ENCODE data around the gene AVPR1B.

Gene AVPR1B

DNA sequence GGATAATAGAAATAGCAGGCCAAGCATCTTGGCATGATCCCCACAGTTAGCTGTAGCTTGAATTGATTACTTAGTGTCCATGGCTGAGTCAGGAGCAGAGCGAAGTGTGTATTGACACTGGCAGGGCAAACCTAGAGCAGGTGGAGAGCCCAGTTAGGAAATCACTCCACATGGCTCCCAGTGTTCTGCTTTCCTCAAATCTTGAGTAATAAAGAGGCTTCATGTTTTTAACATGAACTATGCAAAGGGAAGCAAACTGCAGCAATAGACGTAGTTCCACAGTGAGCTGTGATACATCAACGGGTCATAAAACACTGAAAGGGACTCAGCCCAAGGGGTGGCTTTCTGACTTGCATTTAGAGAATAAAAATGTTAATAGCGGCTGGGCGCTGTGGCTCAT, 35.3 kb downstream of the AVPR1B start:
- TF ChIP-seq, protein P1, sequence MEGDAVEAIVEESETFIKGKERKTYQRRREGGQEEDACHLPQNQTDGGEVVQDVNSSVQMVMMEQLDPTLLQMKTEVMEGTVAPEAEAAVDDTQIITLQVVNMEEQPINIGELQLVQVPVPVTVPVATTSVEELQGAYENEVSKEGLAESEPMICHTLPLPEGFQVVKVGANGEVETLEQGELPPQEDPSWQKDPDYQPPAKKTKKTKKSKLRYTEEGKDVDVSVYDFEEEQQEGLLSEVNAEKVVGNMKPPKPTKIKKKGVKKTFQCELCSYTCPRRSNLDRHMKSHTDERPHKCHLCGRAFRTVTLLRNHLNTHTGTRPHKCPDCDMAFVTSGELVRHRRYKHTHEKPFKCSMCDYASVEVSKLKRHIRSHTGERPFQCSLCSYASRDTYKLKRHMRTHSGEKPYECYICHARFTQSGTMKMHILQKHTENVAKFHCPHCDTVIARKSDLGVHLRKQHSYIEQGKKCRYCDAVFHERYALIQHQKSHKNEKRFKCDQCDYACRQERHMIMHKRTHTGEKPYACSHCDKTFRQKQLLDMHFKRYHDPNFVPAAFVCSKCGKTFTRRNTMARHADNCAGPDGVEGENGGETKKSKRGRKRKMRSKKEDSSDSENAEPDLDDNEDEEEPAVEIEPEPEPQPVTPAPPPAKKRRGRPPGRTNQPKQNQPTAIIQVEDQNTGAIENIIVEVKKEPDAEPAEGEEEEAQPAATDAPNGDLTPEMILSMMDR (IDR thresholded peaks at IDR 0.05; ENCODE audit: insufficient read depth, missing control alignments) = no peak
- FAIRE-seq (no peak), DNase-seq (ENCODE audit: insufficient read length, low spot score) (no peak)

GRCh38 chr1:206080026-206080820, 37.0 kb downstream of the AVPR1B start:
- no peak for FAIRE-seq

DNA sequence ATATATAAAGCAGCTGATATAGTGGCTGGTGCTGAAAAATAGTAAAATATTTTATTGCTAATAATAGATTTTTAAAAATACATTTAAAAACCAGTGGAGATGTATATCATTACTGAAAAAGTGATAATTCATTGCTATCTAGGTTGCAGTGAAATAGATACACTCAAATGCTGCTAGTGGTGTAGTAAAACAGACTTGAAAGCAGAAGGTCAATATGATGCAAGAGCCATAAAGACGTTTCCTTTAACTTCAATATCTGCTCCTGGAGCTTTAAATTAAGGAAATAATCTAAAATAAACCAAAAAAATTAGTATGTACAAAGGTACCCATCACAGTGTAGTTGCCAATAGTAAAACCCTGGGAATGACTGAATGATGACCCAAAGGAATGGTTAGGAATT, 38.1 kb downstream of the AVPR1B start:
- TF ChIP-seq, protein P1 (IDR thresholded peaks at IDR 0.05; ENCODE audit: insufficient read depth, missing control alignments) = no peak
- FAIRE-seq = no peak

More at GRCh38 chr1:206080026-206080820, 37.0 kb downstream of the AVPR1B start:
- TF ChIP-seq, protein P1 (IDR thresholded peaks at IDR 0.05; ENCODE audit: insufficient read depth, missing control alignments) = no peak
- no peak for DNase-seq (ENCODE audit: insufficient read length, low spot score)

DNA sequence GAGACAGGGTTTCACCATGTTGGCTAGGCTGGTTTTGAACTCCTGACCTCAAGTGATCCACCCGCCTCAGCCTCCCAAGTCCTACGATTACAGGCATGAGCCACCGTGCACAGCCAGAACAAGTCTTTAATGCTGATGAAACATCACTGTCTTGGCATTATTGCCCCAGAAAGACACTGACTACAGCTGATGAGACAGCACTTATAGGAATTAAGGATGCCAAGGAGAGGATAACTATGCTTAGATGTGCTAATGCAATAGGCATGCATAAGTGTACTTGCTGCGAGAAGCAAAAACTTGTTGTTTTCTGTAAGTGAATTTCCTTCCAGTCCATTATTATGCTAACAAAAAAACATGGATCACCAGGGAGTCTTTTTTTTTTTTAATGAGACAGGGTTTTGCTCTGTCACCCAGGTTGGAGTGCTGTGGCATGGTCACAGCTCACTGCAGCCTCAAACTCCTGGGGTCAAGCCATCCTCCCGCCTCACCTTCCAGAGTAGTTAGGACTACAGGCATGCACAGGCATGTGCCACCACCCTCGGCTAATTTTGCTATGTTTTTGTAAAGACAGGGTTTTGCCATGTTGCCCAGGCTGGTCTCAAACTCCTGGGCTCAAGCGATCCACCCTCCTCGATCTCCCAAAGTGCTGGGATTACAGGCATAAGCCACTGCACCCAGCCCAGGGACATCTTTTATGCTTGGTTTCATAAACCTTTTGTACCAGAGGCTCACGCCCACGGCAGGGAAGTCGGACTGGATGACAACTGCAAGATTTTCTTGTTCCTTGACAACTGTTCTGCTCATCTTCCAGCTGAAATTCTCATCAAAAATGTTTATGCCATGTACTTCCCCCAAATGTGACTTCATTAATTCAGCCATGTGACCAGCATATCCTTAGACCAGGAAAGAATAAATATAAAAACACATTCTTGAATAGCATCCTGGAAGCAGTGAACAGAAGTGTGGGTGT, 41.1 kb downstream of the AVPR1B start:
- FAIRE-seq (no peak), DNase-seq (ENCODE audit: insufficient read length, low spot score) (no peak)
- TF ChIP-seq, protein P1 (IDR thresholded peaks at IDR 0.05; ENCODE audit: insufficient read depth, missing control alignments) = no peak

More for the DNA sequence above, 38.1 kb downstream of the AVPR1B start:
- no peak for DNase-seq (ENCODE audit: insufficient read length, low spot score)

- TF ChIP-seq, protein P1 (IDR thresholded peaks at IDR 0.05; ENCODE audit: insufficient read depth, missing control alignments) = no peak
- no peak for FAIRE-seq
- no peak for DNase-seq (ENCODE audit: insufficient read length, low spot score)
Observed at GRCh38 chr1:206074839-206075238, 42.3 kb downstream of the AVPR1B start.

GRCh38 chr1:206070627-206071304, 46.4 kb downstream of the AVPR1B start:
- no peak for FAIRE-seq
- TF ChIP-seq, protein P1 (IDR thresholded peaks at IDR 0.05; ENCODE audit: insufficient read depth, missing control alignments) = no peak
- no peak for DNase-seq (ENCODE audit: insufficient read length, low spot score)

Measured in D721Med (cell line).